ENCODE data around the gene HUNK. TPM values are rescaled to one million over a fixed set of nuclear protein-coding genes. Genes with fewer than 3 reads are reported as not detected.

Gene HUNK
- total RNA-seq, 2 experiments from 2014 or later, result not detected

DNA sequence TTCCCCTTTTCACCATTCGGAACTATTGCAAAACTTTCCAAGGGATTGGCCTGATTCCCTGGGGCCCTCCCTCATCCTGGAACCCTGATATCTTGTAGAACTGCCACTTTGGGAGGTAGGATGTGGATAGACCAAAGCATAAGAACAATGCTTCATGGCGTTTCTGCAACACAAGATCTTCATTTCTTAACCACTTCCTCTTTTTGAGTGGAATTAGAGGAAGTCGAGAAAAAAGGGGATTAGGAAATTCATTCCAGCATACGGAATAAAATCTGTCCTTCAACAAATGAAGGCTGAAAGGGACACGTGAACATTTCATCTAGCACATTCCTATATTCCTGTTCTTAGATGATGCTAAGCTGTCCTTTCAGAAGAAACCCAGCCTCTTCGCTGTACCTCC, 149.3 kb downstream of the HUNK start:
- ATAC-seq (ENCODE audit: poor library complexity), result no peak
- H3K27me3 ChIP-seq (ENCODE audit: control insufficient read depth in 1 of 2, insufficient read depth in 2 of 2, low read length in 2 of 2), result no peaks in the 10 kb centered on the region
- no peaks in the 10 kb centered on the region for H3K36me3 ChIP-seq (ENCODE audit: insufficient read depth, low read length)
- DNase-seq, result no peak
- H3K9me3 ChIP-seq (ENCODE audit: control insufficient read depth in 1 of 2, insufficient read depth in 1 of 2, low read length in 2 of 2), result no peaks in the 10 kb centered on the region
- ChIA-PET POLR2A (no interaction called here), CTCF (no interaction called here)
- TF ChIP-seq CTCF (IDR thresholded peaks at IDR 0.05), result no peak
- no peak overlapping the region for H3K27ac ChIP-seq (ENCODE audit: low read depth in 1 of 2, low read length in 2 of 2)
- no peaks in the 10 kb centered on the region for H3K4me1 ChIP-seq (ENCODE audit: insufficient read depth, low read length)
- intact Hi-C loops (cut with DNase I, micrococcal nuclease), result no loop called here
- Mint-ChIP-seq H3K36me3 (ENCODE audit: low read depth) (no peaks in the 10 kb centered on the region), H3K27ac (no peak overlapping the region), H3K4me1 (ENCODE audit: low read depth) (no peaks in the 10 kb centered on the region), H3K27me3 (no peaks in the 10 kb centered on the region), H3K9me3 (no peaks in the 10 kb centered on the region), H3K4me3 (no peak overlapping the region)
- no peak overlapping the region for H3K4me3 ChIP-seq (ENCODE audit: low read length)

- peaks cover 3% of the 10 kb centered on the region for H3K9me3 Mint-ChIP-seq
- no peak for ATAC-seq (ENCODE audit: poor library complexity)
Measured at GRCh38 chr21:32030146-32030652, 157.4 kb downstream of the HUNK start.

GRCh38 chr21:32034850-32035249, 162.0 kb downstream of the HUNK start:
- Mint-ChIP-seq H3K36me3 (ENCODE audit: low read depth) (no peaks in the 10 kb centered on the region), H3K27ac (no peak overlapping the region), H3K9me3 (peaks cover 3% of the 10 kb centered on the region), H3K4me1 (ENCODE audit: low read depth) (no peaks in the 10 kb centered on the region), H3K27me3 (peaks cover 38% of the 10 kb centered on the region), H3K4me3 (no peak overlapping the region)
- TF ChIP-seq CTCF (IDR thresholded peaks at IDR 0.05), result no peak
- H3K9me3 ChIP-seq (ENCODE audit: control insufficient read depth in 1 of 2, insufficient read depth in 1 of 2, low read length in 2 of 2), result peaks cover 0 to 4% of the 10 kb centered on the region in 2 experiments
- ATAC-seq (ENCODE audit: poor library complexity) (no peak), DNase-seq (no peak)
- CTCF ChIA-PET, result no interaction called here
- H3K27ac ChIP-seq (ENCODE audit: low read depth in 1 of 2, low read length in 2 of 2), result no peak overlapping the region
- intact Hi-C loops (cut with DNase I, micrococcal nuclease), result no loop called here
- no peak overlapping the region for H3K4me3 ChIP-seq (ENCODE audit: low read length)
- H3K36me3 ChIP-seq (ENCODE audit: insufficient read depth, low read length), result no peaks in the 10 kb centered on the region
- H3K4me1 ChIP-seq (ENCODE audit: insufficient read depth, low read length), result no peaks in the 10 kb centered on the region
- POLR2A ChIA-PET, result no interaction called here
- peaks cover 3 to 8% of the 10 kb centered on the region in 2 experiments for H3K27me3 ChIP-seq (ENCODE audit: control insufficient read depth in 1 of 2, insufficient read depth in 2 of 2, low read length in 2 of 2)

More at GRCh38 chr21:32030146-32030652, 157.4 kb downstream of the HUNK start:
- H3K4me1 ChIP-seq (ENCODE audit: insufficient read depth, low read length), result no peaks in the 10 kb centered on the region
- no peak overlapping the region for H3K27ac Mint-ChIP-seq
- peaks cover 10% of the 10 kb centered on the region for H3K27me3 Mint-ChIP-seq
- ChIA-PET CTCF (no interaction called here), POLR2A (no interaction called here)
- no peaks in the 10 kb centered on the region for H3K9me3 ChIP-seq (ENCODE audit: control insufficient read depth in 1 of 2, insufficient read depth in 1 of 2, low read length in 2 of 2)
- no peaks in the 10 kb centered on the region for H3K4me1 Mint-ChIP-seq (ENCODE audit: low read depth)
- no peaks in the 10 kb centered on the region for H3K36me3 ChIP-seq (ENCODE audit: insufficient read depth, low read length)
- H3K27ac ChIP-seq (ENCODE audit: low read depth in 1 of 2, low read length in 2 of 2), result no peak overlapping the region
- intact Hi-C loops (cut with DNase I, micrococcal nuclease), result no loop called here
- peaks cover 0 to 3% of the 10 kb centered on the region in 2 experiments for H3K27me3 ChIP-seq (ENCODE audit: control insufficient read depth in 1 of 2, insufficient read depth in 2 of 2, low read length in 2 of 2)
- H3K36me3 Mint-ChIP-seq (ENCODE audit: low read depth), result no peaks in the 10 kb centered on the region
- no peak for TF ChIP-seq CTCF (IDR thresholded peaks at IDR 0.05)
- no peak overlapping the region for H3K4me3 ChIP-seq (ENCODE audit: low read length)
- no peak for DNase-seq
- no peak overlapping the region for H3K4me3 Mint-ChIP-seq

Data from CD4-positive, alpha-beta T cell (primary cell).